ENCODE measurements around the gene LFNG. TPM values are rescaled to one million over a fixed set of nuclear protein-coding genes. Genes with fewer than 3 reads are reported as not detected.

LFNG gene
- total RNA-seq, 1 experiment from 2014 or later: 4.5 TPM

- Mint-ChIP-seq H3K4me3 (ENCODE audit: unreplicated experiment) (no peak overlapping the region), H3K4me1 (ENCODE audit: low read depth, unreplicated experiment) (no peaks in the 10 kb centered on the region), H3K27ac (ENCODE audit: unreplicated experiment) (no peak overlapping the region), H3K9me3 (ENCODE audit: unreplicated experiment) (no peaks in the 10 kb centered on the region), H3K27me3 (ENCODE audit: insufficient read depth, unreplicated experiment) (no peaks in the 10 kb centered on the region), H3K36me3 (ENCODE audit: insufficient read depth, unreplicated experiment) (peaks cover 52% of the 10 kb centered on the region)
- ChIA-PET POLR2A (no interaction called here), CTCF (no interaction called here)
- DNase-seq: no peak
- Histone ChIP-seq H3K36me3 (ENCODE audit: control insufficient read depth, insufficient read depth, low read length) (no peaks in the 10 kb centered on the region; the same call in none of the 2 replicates), H3K4me1 (no peaks in the 10 kb centered on the region), H3K9me3 (no peaks in the 10 kb centered on the region), H3K27me3 (replicated peaks; ENCODE audit: control insufficient read depth, insufficient read depth, low read length) (no peaks in the 10 kb centered on the region), H3K4me3 (ENCODE audit: low read depth, low read length) (no peak overlapping the region)
- no TSS peak for BruUV-seq (replicated peaks)
- intact Hi-C loops (cut with micrococcal nuclease; ENCODE audit: unreplicated experiment): no loop called here
- no peak for TF ChIP-seq CTCF (IDR thresholded peaks at IDR 0.05; ENCODE audit: insufficient read depth in 1 of 2, low read depth in 1 of 2, low read length in 1 of 2, severe bottlenecking in 1 of 2, unreplicated experiment in 1 of 2)
Observed at GRCh38 chr7:2544541-2545188, 25.1 kb downstream of the LFNG start.

- TF ChIP-seq CTCF (IDR thresholded peaks at IDR 0.05; ENCODE audit: insufficient read depth in 1 of 2, low read depth in 1 of 2, low read length in 1 of 2, severe bottlenecking in 1 of 2, unreplicated experiment in 1 of 2): no peak
- Histone ChIP-seq H3K27me3 (replicated peaks; ENCODE audit: control insufficient read depth, insufficient read depth, low read length) (no peaks in the 10 kb centered on the region), H3K36me3 (ENCODE audit: control insufficient read depth, insufficient read depth, low read length) (no peaks in the 10 kb centered on the region; the same call in none of the 2 replicates), H3K4me3 (ENCODE audit: low read depth, low read length) (no peak overlapping the region), H3K9me3 (no peaks in the 10 kb centered on the region), H3K4me1 (no peaks in the 10 kb centered on the region)
- BruUV-seq (replicated peaks): no TSS peak
- intact Hi-C loops (cut with micrococcal nuclease; ENCODE audit: unreplicated experiment): no loop called here
- no peak overlapping the region for H3K4me3 Mint-ChIP-seq (ENCODE audit: unreplicated experiment)
- no peak for DNase-seq
- POLR2A ChIA-PET: no interaction called here
- H3K27me3 Mint-ChIP-seq (ENCODE audit: insufficient read depth, unreplicated experiment): no peaks in the 10 kb centered on the region
- no peaks in the 10 kb centered on the region for H3K4me1 Mint-ChIP-seq (ENCODE audit: low read depth, unreplicated experiment)
- no peak overlapping the region for H3K27ac Mint-ChIP-seq (ENCODE audit: unreplicated experiment)
- peaks cover 63% of the 10 kb centered on the region for H3K36me3 Mint-ChIP-seq (ENCODE audit: insufficient read depth, unreplicated experiment)
- CTCF ChIA-PET: no interaction called here
- no peaks in the 10 kb centered on the region for H3K9me3 Mint-ChIP-seq (ENCODE audit: unreplicated experiment)
Observed at GRCh38 chr7:2545746-2546425, 26.3 kb downstream of the LFNG start.

GRCh38 chr7:2546776-2547586 is 27.4 kb downstream of the LFNG start:
- no peaks in the 10 kb centered on the region; the same call in none of the 2 replicates for H3K36me3 ChIP-seq (ENCODE audit: control insufficient read depth, insufficient read depth, low read length)
- H3K4me3 ChIP-seq (ENCODE audit: low read depth, low read length): no peak overlapping the region
- DNase-seq: no peak
- no TSS peak for BruUV-seq (replicated peaks)
- no peaks in the 10 kb centered on the region for H3K4me1 ChIP-seq
- CTCF ChIA-PET: no interaction called here
- no peaks in the 10 kb centered on the region for H3K27me3 Mint-ChIP-seq (ENCODE audit: insufficient read depth, unreplicated experiment)
- intact Hi-C loops (cut with micrococcal nuclease; ENCODE audit: unreplicated experiment): no loop called here
- H3K27me3 ChIP-seq (replicated peaks; ENCODE audit: control insufficient read depth, insufficient read depth, low read length): no peaks in the 10 kb centered on the region
- H3K27ac Mint-ChIP-seq (ENCODE audit: unreplicated experiment): no peak overlapping the region
- H3K9me3 ChIP-seq: no peaks in the 10 kb centered on the region
- POLR2A ChIA-PET: no interaction called here
- H3K36me3 Mint-ChIP-seq (ENCODE audit: insufficient read depth, unreplicated experiment): peaks cover 66% of the 10 kb centered on the region
- TF ChIP-seq CTCF (IDR thresholded peaks at IDR 0.05; ENCODE audit: insufficient read depth in 1 of 2, low read depth in 1 of 2, low read length in 1 of 2, severe bottlenecking in 1 of 2, unreplicated experiment in 1 of 2): no peak
- no peaks in the 10 kb centered on the region for H3K4me1 Mint-ChIP-seq (ENCODE audit: low read depth, unreplicated experiment)
- no peak overlapping the region for H3K4me3 Mint-ChIP-seq (ENCODE audit: unreplicated experiment)
- H3K9me3 Mint-ChIP-seq (ENCODE audit: unreplicated experiment): no peaks in the 10 kb centered on the region
